GM23248 (cell line): ENCODE results near the gene SRD5A3.

Experiments used
- EZH2 ChIP-seq: fragments of 200-600 bp; sonication (generic); IDR thresholded peaks from 2 replicates; pipeline ENCODE4 v1.6.1; 2018; ENCODE audit warnings: antibody characterized with exemption, mild to moderate bottlenecking; ENCODE audit not compliant: insufficient read depth, poor library complexity, severe bottlenecking
- EZH2phosphoT487 ChIP-seq: fragments of 200-600 bp; sonication (generic); IDR thresholded peaks from 2 replicates; pipeline ENCODE4 v1.6.1; 2018; ENCODE audit warnings: antibody characterized with exemption, moderate library complexity, mild to moderate bottlenecking, low read depth; ENCODE audit not compliant: insufficient read depth

GRCh38 chr4:55399581-55399980 lies 53.5 kb downstream of the SRD5A3 start:
- TF ChIP-seq EZH2 = no peak
- TF ChIP-seq EZH2phosphoT487 = no peak
